NCI-H2227 (cell line): Measurements from ENCODE around the gene AGBL1.

ENCODE experiments used
- DNase-seq: peaks from one replicate; lab custom pipeline; 2025; ENCODE audit not compliant: unreplicated experiment; lab: John Stamatoyannopoulos, UW

Gene AGBL1

GRCh38 chr15:86235667-86236066, 156.0 kb downstream of the AGBL1 start:
- no peak for DNase-seq

- no peak for DNase-seq
These were observed 156.9 kb downstream of the AGBL1 start for GRCh38 chr15:86236356-86237110.

- DNase-seq: no peak
These were observed 157.4 kb downstream of the AGBL1 start for GRCh38 chr15:86237111-86237500.

GRCh38 chr15:86247249-86247955, 167.7 kb downstream of the AGBL1 start:
- no peak for DNase-seq

- no peak for DNase-seq
These were observed 175.6 kb downstream of the AGBL1 start for GRCh38 chr15:86255247-86255646.

GRCh38 chr15:86256628-86257027, 177.0 kb downstream of the AGBL1 start:
- DNase-seq: no peak

GRCh38 chr15:86259589-86259988, 179.9 kb downstream of the AGBL1 start:
- DNase-seq: no peak

GRCh38 chr15:86263230-86263629, 183.6 kb downstream of the AGBL1 start:
- DNase-seq: no peak

- DNase-seq: no peak
These were observed 187.3 kb downstream of the AGBL1 start for GRCh38 chr15:86266896-86267484.

GRCh38 chr15:86267892-86268291, 188.2 kb downstream of the AGBL1 start:
- DNase-seq: no peak

- DNase-seq: no peak
These were observed 188.9 kb downstream of the AGBL1 start for GRCh38 chr15:86268558-86268957.

- no peak for DNase-seq
These were observed 193.6 kb downstream of the AGBL1 start for GRCh38 chr15:86273309-86273708.

- DNase-seq: no peak
These were observed 195.7 kb downstream of the AGBL1 start for GRCh38 chr15:86275361-86275760.

GRCh38 chr15:86278586-86278985, 198.9 kb downstream of the AGBL1 start:
- no peak for DNase-seq

- DNase-seq: no peak
These were observed 205.0 kb downstream of the AGBL1 start for GRCh38 chr15:86284635-86285034.

- DNase-seq: no peak
These were observed 215.8 kb downstream of the AGBL1 start for GRCh38 chr15:86295511-86295910.

- no peak for DNase-seq
These were observed 217.1 kb downstream of the AGBL1 start for GRCh38 chr15:86296769-86297168.

- no peak for DNase-seq
These were observed 220.9 kb downstream of the AGBL1 start for GRCh38 chr15:86300390-86301125.

GRCh38 chr15:86311568-86312280, 232.1 kb downstream of the AGBL1 start:
- DNase-seq: no peak

- DNase-seq: no peak
These were observed 232.8 kb downstream of the AGBL1 start for GRCh38 chr15:86312486-86312885.

- no peak for DNase-seq
These were observed 236.5 kb downstream of the AGBL1 start for GRCh38 chr15:86316216-86316615.
